ENCODE measurements around the gene NXNL1. TPM values are rescaled to one million over a fixed set of nuclear protein-coding genes. Genes with fewer than 3 reads are reported as not detected.

NXNL1 gene
- total and polyA plus RNA-seq, 7 donors: 0.14 to 1.0 (median 0.55) TPM; not detected in 1

- Histone ChIP-seq H3K27ac (no peak within 1 kb of the TSS), H3K9me3 (no peaks in the 10 kb centered on the region), H3K27me3 (ENCODE audit: insufficient read depth in 3 of 3, low read length in 2 of 3) (peaks cover 0 to 45% (median 9%) of the 10 kb centered on the region in 3 donors), H3K36me3 (ENCODE audit: insufficient read depth in 1 of 2, low read depth in 1 of 2) (no peaks in the 10 kb centered on the region), H3K4me3 (peak within 1 kb of the TSS; percentile 53), H3K4me1 (peaks cover under 1% of the 10 kb centered on the region)
- TF ChIP-seq, protein P1, sequence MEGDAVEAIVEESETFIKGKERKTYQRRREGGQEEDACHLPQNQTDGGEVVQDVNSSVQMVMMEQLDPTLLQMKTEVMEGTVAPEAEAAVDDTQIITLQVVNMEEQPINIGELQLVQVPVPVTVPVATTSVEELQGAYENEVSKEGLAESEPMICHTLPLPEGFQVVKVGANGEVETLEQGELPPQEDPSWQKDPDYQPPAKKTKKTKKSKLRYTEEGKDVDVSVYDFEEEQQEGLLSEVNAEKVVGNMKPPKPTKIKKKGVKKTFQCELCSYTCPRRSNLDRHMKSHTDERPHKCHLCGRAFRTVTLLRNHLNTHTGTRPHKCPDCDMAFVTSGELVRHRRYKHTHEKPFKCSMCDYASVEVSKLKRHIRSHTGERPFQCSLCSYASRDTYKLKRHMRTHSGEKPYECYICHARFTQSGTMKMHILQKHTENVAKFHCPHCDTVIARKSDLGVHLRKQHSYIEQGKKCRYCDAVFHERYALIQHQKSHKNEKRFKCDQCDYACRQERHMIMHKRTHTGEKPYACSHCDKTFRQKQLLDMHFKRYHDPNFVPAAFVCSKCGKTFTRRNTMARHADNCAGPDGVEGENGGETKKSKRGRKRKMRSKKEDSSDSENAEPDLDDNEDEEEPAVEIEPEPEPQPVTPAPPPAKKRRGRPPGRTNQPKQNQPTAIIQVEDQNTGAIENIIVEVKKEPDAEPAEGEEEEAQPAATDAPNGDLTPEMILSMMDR (IDR thresholded peaks at IDR 0.05): peak; percentile 35
- intact Hi-C loops (cut with DNase I): no loop called here
- DNase-seq (peak; percentile 59 to 78), ATAC-seq (peak in 3 of 4 donors; percentile 48 to 60 (median 51))
- 1 to 2% (median 1%) methylated on average over 44 to 81 of the region's 81 CpGs for WGBS, 3 donors
Measured at GRCh38 chr19:17448131-17448967, 12.4 kb downstream of the NXNL1 start, which contains the start of gene TMEM221. TMEM221 (minus strand) TSS chr19:17448668; CDS start chr19:17448462, 206 bp downstream.

DNA sequence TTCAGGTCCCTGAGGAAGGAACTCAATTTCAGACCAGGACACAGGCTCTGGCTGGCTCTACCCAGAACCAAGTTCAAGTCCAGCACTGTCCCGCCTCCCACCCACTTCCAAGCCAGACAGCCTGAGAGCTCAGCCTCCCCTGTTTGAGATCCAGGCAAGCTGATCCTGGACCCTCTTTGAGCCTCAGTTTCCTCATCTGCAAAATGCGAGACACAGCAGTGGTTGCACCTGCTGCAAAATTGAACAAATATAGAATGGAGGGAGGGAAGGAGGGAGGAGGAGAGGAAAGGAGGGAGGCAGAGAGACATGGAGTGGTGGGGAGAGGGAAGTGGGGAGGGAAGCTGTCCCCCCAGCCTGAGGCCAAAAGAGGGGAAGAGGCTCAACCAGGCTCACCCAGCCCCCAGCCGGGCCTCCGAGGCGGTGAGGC, 13.0 kb downstream of the NXNL1 start:
- Histone ChIP-seq H3K4me3 (peak overlapping the region; percentile 53), H3K4me1 (no peaks in the 10 kb centered on the region), H3K27ac (no peak overlapping the region), H3K36me3 (ENCODE audit: insufficient read depth in 1 of 2, low read depth in 1 of 2) (no peaks in the 10 kb centered on the region), H3K9me3 (no peaks in the 10 kb centered on the region), H3K27me3 (ENCODE audit: insufficient read depth in 3 of 3, low read length in 2 of 3) (peaks cover 0 to 42% (median 9%) of the 10 kb centered on the region in 3 donors)
- WGBS, 3 donors: 30 to 59% (median 40%) methylated on average over 3 to 5 of the region's 5 CpGs
- ATAC-seq (no peak), DNase-seq (no peak)
- TF ChIP-seq, protein P1 (IDR thresholded peaks at IDR 0.05): no peak
- intact Hi-C loops (cut with DNase I): no loop called here

DNA sequence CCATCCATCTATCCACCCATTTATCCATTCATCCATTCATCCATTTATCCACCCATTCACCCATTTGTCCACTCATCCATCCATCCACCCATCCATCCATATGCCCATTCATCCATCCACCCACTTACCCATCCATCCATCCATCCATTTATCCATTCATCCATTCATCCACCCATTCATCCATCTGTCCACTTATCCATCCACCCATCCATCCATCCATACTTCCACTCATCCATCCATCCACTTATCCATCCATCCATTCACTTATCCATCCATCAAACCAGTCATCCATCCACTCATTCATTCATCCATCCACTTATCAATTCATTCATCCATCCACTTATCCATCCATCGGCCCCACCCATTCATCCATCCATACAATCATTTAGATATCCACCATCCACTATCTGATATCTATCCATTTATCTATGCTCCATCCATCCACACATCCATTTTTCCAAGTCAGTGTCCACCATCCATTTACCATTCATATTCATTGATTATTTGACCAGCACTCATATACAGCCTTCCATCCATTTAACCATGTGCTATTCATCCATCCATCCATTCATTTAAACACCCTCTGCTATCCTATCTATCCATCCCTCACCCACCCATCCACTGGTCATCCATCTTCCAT, 15.1 kb downstream of the NXNL1 start:
- TF ChIP-seq, protein P1 (IDR thresholded peaks at IDR 0.05): no peak
- Histone ChIP-seq H3K27ac (no peak overlapping the region), H3K4me1 (no peaks in the 10 kb centered on the region), H3K27me3 (ENCODE audit: insufficient read depth in 3 of 3, low read length in 2 of 3) (peaks cover 0 to 31% (median 6%) of the 10 kb centered on the region in 3 donors), H3K36me3 (ENCODE audit: insufficient read depth in 1 of 2, low read depth in 1 of 2) (no peaks in the 10 kb centered on the region), H3K9me3 (no peaks in the 10 kb centered on the region), H3K4me3 (no peak overlapping the region)
- no peak for DNase-seq
- intact Hi-C loops (cut with DNase I): no loop called here
- ATAC-seq: no peak
- 96 to 100% (median 97%) methylated on average over 1 of the region's 1 CpG for WGBS, 3 donors

- no peaks in the 10 kb centered on the region for H3K4me1 ChIP-seq
- peak in 3 of 4 donors; percentile 51 to 71 (median 61) for ATAC-seq
- no peaks in the 10 kb centered on the region for H3K36me3 ChIP-seq (ENCODE audit: insufficient read depth in 1 of 2, low read depth in 1 of 2)
- 28 to 35% (median 31%) methylated on average over 8 of the region's 8 CpGs for WGBS, 3 donors
- no peak for DNase-seq
- no peaks in the 10 kb centered on the region for H3K9me3 ChIP-seq
- TF ChIP-seq, protein P1 (IDR thresholded peaks at IDR 0.05): peak; percentile 24
- no peak overlapping the region for H3K27ac ChIP-seq
- no peak overlapping the region for H3K4me3 ChIP-seq
- intact Hi-C loops (cut with DNase I): no loop called here
- peaks cover 0 to 14% (median 1%) of the 10 kb centered on the region in 3 donors for H3K27me3 ChIP-seq (ENCODE audit: insufficient read depth in 3 of 3, low read length in 2 of 3)
Measured at GRCh38 chr19:17441241-17442021, 19.3 kb downstream of the NXNL1 start.
